ENCODE measurements around the gene TRIM9.

GRCh38 chr14:50936882-50937281 is 158.0 kb downstream of the TRIM9 start:
- TF ChIP-seq CTCF (IDR thresholded peaks at IDR 0.05; ENCODE audit: low read length): no peak
- TF ChIP-seq EZH2 (optimal IDR thresholded peaks at IDR 0.05; ENCODE audit: low read depth, low read length): no peak
- no peak for TF ChIP-seq EZH2phosphoT487 (IDR thresholded peaks at IDR 0.05; ENCODE audit: low read length)
